ENCODE data around the gene CSRP1.
"Not testable (repeated sequence)": the region's sequence is repeated elsewhere in the genome, so short reads cannot be mapped to it uniquely, and the experiment has no call there.

CSRP1 gene

DNA sequence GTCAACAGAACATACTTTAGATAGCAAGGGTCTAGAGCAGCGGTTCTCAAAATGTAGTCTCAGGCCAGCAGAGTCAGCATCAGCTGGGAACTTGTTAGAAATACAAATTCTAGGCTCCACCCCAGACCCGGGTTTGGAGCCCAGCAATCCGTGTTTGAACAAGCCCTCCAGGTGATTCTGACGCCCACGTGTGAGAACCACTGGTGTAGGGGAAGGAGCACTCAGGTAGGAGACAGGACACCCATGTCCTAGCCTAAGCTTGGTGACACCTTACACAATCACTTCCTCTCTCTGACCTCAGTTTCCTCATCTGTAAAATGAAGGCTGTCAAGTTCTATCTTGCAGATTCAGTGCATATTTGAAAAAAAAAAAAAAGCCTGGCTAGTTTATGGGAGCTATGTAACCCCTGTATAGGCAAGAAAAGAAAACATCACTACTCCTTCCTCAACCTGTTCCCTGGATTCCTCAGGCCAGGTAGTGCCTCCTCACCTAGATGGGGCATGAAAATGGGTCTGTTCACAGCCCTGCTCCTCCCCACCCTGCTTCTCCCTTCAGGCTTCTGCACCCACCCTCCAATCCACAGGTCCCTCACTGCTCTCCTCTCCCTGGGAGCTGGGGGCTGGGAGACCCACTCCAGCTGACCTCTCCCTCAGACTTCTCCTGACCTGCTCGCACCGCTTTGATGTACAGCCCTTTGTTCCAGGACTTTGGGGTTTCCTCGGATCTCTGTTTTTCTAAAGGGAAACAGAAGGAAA lies 30.8 kb downstream of the CSRP1 start:
- no peak for DNase-seq

DNA sequence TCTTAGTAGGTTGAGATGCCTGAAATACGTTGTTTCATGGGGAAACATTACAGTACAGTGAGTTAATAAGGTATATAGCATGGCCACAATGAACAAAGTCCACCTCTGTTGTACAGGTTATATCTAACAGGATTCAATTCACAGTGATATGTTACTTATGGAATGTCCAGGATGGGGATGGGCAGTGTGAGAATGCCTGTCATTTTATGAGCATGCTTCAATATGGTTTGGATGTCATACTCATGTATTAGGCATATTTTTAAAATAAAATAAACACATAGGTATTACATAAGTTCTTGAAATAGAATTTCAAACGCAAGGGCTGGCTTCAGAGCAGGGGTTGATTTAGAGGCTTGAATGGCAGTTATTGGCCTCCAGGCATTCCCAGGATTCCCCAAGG lies 31.8 kb downstream of the CSRP1 start:
- no peak for DNase-seq

DNA sequence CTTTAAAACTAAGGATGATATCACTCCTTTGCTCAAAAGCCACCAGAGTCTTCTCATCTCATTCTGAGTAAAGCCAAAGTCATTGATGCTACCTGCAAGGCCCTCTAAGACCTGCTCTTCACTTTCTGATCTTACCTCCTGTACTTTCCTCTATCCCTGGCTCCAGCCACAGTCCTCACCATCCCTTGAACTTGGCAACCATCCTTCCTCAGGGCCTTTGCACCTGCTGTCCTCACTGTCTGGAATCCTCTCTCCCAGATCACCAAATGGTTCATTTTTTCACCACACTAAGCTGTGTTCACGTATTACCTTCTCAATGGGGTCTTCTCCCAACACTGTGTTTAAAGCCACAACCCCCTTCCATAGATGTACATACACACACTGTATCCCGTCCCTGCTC lies 33.6 kb downstream of the CSRP1 start:
- no peak for DNase-seq

DNA sequence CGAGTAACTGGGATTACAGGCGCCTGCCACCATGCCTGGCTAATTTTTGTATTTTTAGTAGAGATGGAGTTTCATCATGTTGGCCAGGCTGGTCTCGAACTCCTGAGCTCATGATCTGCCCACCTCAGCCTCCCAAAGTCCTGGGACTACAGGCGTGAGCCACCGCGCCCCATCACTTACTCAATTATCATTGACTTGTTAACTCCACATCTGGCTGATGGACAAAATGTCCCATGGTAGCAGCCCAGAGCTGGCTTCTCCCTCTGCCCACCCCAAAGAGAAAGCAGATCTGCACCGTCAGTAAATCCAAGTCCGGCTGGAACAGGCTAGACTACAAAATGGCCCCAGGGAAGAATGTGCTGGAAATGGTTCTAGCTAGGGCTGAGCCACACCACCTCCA lies 34.6 kb downstream of the CSRP1 start:
- DNase-seq, result not testable (repeated sequence)

DNA sequence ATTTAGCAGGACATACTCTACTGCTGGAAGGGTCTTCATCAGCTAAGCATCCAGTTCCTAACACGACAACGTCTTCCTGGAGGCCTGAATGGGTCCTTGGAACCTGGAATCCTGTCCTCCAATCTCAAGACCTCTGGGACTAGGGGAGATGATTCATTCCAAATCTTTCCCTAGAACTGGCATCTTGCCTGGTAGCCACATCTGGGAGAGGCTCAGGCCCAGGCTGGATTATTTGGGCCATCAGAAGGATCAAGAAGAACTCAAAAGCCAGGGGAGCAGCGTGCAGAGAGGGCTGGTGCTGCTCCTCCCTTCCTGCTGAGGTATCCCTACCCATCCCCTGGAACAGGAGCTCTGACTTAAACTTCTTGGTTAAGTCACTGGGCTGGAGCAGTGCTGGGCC lies 35.2 kb downstream of the CSRP1 start:
- DNase-seq, result no peak

DNA sequence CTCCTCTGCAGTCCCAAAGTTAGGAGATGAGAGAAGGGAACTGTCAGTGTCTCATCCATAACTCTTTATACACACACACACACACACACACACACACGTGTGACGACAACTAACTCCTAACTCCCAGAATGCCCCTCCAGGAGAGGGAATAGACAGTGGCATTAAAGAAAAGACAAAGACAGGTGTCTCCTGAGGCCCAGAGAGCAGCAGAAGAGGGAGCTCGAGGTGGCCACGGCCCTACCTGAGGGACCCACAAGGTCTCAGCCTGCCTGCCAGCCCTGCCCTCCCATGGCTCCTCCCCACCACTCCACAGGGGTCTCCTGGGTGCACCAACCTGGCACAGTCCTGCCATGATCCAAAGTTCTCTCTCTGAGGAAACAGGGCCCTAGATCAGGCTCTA lies 36.3 kb downstream of the CSRP1 start:
- DNase-seq, result no peak

DNA sequence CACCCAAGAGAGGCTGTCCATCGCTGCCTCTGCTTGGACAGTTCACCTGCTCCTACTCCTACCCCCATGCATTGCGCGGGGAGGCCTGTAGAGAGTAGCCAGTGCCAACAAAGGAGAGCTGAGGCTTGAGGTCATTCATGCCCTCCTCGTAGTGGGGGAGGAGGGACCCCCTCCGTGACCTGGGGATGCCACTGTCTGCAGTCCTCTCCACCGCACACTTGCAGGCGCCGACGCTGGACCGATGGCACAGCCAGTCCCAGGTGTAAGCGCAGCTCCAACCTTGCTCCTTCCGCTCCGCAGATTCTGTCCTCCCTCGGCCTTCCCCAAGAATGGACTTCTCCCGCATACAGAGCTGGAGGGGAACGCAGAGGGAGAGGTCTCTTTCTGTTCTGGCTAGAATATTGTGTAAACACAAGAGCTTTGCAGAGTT lies 37.3 kb downstream of the CSRP1 start:
- no peak for DNase-seq

DNA sequence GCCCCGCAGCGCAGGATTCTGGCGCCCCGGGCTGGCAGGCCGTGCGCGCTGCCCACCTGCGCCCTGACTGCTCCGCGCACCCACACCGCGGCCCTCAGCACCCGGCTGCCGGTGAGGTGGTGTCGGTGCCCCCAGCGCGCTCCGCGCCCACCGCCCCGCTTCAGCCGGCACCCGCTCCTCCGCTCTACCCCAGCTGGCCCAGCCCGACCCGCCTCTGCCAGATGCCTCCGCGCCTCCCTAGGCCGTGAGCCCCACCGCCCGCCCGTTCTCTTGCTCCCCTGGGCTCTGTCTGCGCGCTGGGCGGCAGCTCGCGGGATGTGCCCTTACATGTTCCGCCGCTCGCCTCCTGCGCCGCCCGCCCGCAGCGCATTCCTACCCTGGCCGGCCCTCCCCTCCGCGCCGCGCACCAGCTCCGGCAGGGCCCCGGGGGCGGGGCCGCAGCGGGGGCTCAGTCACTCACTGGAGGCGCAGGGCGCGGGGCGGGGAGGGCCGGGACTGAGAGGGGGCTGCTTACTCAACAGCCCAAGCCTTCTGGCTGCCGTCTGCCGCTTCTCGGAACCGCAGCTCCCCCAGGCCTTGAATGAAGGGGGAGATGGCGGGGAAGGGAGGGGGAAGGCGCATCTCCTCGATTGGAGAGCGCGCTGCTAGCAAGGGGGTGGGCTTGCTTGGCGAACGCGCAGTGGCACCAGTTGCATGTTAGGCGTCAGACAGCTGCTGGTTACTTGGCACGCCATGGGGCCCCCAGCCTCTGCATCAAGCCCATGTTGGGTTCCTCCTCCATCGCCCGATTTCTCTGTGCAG lies 37.9 kb downstream of the CSRP1 start, which contains the start of gene PHLDA3:
TSS of gene PHLDA3 (minus strand) at position 345 of the 801 bp plus-strand sequence. CDS start 402 bp downstream, outside the sequence.
- DNase-seq, result peak; percentile 61

DNA sequence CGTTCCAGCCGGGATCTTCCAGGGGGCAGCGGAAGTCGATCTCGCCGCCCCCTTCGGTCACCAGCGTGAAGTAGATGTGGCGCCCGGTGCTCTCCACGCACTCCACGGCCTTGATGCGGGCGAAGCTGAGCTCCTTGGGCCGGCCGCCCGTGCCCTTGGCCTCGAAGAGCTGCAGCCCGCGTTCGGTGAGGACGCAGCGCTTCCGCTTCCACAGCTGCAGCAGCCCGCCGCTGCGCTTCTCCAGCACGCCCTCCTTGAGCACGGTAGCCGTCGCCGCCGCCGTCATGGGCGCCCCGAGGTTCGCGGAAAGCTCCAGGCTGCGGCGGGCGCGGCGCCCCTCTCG lies 38.5 kb downstream of the CSRP1 start:
- peak; percentile 38 for DNase-seq

DNA sequence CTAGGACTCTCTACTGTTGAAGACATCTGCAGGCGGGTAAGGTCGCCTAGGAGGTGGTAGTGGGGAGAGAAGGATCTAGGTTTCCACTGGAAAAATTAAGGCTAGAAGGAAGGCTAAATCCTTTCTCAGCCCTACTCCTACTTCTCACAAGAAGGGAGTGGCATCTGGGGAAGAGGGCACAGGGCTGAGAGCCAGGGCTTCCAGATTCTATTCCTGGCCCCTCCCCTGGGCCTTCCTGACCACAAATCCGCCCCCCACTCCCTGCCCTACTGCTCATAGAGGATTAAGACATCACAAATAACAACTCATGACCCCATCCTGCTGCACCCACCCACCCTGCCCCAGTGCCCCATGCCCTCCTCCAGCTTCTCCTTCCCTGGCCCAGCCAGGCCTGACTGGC lies 40.4 kb downstream of the CSRP1 start:
- DNase-seq, result no peak

DNA sequence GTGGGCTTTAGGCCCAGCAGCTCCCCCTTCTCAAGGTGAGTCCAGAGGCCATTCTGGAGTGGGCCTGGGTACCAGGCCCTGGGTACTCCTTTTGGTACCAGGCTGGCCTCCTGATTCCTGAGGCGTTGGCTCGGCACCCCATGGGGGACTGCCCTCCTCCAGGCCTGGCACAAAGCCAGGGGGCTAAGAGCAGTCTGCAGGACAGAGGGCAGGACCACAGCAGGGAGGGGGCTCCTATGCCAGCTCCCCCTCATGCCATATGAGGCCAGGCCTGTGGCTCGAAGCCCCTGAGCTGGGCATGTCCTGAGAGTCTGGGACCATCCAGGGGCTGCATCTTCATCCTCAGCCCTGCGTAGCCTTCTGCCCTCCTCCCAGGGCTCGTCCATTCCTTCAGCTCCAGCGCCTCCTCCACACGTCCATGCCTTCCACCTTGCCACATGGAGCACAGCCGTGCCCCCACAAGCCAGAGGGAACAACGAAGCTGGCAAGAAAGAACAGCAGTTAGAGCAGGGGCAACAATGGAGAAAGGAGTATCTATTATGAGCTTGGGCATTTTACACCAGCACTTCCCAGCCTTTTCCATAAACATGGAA lies 41.1 kb downstream of the CSRP1 start:
- no peak for DNase-seq

DNA sequence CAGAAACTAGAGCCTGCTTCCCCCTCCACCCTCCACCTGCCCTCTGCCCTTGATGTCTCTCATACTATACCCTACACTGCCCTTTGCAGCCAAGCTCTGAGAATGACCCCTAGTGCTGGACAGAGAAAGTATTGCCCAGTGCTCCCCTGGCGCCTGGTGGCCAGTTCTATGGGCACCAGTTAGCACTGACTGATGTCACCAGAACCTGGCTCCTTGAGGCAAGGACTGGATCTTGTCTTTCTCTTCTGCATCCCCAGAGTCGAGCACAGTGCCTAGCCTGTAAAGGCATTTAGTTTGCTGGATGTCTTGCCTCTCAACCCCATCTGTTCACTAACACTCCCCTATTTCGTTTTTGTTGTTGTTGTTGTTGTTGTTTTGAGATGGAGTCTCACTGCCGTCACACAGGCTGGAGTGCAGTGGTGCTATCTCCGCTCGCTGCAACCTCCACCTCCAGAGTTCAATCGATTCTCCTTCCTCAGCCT lies 43.8 kb downstream of the CSRP1 start:
- no peak for DNase-seq

DNA sequence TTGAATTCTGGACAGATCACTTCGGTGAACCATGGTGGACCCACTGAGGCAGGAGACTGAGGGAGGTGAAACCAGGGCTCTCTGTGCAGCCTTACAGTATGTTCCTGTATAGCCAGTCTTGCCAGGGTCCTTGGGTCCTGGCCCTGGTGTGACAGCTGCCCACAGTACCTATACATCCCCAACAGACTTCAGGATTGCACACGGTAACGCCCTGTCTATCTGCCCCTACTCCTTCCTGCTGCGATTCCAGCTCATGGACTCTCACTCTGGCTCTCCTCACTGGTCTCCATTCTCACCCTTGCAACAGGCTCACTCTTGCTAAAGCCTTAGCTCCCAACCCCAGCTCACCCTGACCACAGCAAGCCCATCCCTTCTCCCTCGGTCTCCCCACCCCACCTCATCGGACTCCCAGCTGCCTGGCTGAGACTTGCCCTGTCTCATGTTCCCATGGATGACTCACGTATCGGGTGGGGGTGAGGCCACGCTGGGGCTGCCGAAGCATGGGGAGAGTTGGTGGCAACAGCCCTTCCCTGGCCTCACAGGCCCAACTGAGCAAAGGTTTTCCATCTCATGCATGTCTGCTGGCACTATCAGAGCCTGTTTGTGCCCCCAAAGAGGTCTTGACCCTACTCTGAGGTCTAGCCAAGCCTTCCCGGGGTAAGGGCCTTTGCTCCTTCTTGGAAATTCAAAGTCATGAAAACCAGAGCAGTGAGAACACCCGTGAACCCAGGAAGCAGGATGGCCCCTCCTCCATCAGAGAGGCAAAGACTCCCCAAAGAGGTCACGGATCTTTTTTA lies 45.1 kb downstream of the CSRP1 start:
- no peak for DNase-seq

DNA sequence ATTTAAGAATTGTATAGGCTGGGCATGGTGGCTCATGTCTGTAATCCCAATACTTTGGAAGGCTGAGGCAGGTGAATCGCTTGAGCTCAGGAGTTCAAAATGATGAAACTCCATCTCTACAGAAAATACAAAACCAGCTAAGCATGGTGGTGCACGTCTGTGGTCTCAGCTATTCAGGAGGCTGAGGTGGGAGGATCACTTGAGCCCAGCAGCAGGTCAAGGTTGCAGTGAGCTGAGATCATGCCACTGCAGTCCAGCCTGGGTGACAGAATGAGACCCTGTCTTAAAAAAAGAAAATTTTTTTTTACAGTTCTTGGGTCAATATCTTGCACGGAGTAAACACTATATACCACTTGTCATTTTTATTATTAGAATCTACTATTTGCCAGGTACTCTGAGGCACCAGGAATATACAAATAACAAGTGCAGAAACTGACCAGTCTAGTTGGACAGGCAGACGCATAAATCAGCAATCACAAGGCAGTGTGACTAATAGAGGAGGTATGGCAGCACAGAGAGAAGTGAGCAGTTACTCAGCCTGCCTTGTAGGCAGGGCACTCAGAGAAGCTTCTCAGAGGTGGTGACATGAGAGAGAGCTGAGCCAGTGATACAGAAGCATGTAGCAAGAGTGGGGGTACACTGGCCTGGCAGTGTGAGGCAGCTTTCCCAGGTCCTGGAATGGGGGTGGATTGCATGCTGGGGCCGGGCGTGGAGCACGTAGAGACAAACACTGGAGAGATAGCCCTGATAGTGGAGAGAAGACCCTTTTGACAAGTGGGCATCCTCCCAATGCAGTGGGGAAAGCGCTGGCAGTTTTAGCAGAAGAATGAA lies 45.9 kb downstream of the CSRP1 start:
- DNase-seq, result no peak

DNA sequence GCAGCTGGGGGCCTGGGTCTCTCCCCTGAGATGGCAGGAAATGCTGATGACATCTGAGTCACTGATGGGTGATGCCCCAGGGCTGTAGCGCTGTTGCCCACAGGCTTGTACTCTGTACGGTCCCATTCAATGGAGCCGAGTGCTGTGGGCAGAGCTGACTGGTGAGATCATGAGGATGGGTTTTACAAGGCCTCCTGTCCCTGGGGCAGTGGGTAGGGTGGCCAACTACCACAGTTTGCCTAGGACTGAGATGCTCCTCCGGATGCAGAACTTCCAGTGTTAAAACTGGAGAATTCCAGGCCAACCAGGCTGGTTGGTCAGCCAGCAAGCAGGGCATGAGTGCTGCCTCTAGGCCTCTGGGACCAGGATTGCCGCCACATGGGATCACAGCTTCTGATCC lies 47.1 kb downstream of the CSRP1 start:
- no peak for DNase-seq

DNA sequence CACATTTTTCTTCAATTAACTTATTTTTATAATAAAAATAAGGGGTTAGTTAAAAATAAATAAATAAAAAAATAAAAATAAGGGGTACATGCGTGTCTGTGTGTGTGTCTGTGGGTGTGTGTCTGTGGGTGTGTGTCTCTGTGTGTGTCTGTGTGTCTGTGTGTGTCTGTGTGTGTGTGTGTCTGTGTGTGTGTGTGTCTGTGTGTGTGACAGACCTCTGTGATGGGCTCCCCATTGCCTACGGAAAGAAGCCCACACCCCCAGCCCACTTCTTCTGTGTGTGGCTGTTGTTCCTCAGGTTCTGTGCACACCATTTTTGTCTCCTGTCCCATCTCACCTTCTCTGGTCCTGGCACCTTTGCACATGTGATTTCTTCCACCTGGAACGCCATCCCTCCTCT lies 47.9 kb downstream of the CSRP1 start:
- DNase-seq, result no peak

DNA sequence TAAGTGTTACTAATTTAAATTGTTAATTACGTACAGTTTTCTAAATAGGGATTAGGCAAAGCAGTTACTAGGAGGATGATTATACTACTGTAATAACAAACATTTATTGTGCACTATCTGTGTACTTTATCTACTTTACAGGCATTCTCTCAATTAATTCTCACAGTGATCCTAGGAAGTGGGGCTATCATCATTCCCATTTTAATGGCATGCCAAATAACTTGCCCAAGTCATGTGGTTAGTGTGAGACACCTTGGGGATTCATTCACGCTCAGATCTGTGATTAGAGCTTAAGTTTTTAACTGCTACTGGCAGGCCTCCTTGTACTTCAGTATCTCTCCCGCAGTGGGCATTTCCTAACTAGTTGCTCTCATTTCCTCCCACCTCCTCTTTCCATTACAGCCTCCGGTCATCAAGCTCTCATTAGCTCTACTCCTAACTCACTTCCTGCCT lies 49.4 kb downstream of the CSRP1 start:
- DNase-seq, result no peak

DNA sequence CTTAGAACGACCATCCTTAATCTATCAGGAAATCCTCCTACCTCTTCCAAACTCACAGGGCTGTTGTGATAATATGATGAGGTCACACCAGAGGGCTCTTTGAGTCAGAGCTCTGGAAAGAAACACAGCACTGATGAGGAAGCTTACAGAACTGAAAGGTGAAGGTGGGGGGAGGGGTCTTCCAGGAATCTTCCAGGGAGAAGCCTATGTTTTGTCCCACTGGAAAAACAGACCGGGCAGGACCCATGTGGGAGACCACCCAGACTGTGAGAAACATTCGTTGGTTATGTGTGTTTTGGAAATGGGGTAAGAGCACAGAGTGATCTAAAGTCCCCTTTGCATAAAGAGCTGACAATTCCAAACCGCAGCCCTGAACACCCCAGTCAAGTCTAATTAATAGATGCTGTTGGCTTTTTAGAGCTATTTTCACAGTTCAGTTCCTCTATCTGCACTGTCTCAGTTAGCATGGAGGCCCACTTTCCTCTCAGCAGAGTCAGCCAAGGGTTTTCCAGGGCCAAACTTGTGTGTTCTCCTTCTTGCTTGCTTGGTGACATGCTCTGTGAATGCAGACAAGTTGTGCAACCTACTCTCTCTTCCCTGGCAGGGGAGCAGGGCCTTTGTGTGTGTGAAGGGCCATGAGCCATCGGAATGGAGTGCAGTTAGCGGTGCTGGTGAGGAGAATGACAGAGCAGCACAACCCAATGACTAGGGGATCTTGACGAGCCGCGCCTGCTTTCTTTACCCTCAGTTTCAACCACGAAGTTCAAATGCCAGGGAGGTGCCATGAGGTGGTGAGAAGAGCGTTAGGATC lies 50.2 kb downstream of the CSRP1 start:
- DNase-seq, result no peak

DNA sequence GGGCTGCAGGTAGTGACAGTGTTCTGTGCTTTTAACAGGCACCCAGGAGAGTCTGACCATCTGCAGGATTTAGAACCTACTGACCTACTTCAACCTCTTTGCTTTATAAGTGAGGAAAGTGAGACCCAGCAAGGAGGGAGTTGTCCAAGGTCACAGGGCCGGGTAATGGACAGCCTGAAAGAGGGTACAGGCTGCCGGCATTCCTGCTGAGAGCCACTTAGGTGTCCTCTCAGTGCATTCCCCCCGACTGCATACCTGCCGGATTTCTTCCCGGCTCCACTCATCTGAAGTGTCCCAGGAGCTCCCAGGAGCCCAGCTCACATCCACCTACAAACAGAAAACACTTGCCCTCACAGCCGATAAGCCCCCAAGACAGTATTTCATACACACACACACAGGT lies 51.8 kb downstream of the CSRP1 start:
- DNase-seq, result no peak

DNA sequence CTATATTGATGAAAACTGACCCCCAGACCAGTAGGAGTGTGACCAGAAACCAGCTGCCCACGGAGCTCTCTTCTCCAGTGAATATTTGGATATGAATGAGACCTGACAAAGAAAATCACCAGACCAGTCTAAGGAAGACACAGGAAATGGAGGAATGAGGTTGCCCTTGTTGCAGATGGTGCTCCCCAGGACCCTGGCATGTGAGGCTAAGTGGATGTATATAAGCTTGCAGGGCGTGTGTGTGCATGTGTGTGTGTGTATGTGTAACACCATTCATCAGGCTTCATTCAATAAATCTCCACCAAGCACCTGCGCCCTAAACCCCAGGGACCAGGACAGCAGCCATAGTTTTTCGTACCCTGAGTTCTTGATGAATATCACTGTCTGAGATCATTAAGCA lies 52.3 kb downstream of the CSRP1 start:
- no peak for DNase-seq

DNA sequence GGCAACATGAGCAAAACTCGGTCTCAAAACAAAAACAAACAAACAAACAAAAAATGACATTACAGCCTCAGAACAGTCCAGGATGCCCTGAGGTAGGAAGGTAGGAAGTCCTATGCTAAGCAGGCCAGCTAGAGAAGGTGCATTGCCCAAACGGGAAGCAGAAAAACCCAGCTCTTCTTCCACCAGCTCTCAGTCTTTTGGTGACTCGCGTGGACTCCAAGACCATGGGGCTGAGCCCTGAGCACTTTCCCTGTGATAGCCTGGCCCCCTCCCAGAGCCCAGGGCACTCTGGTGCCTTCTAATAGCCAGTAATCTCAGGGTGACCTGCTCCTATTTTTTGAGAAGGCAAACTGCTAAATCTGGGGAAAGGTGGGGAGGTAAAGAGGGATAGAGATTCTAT lies 54.1 kb downstream of the CSRP1 start:
- no peak for DNase-seq
